ENCODE measurements around the gene HSD17B11. TPM values are rescaled to one million over a fixed set of nuclear protein-coding genes. Genes with fewer than 3 reads are reported as not detected.

Gene HSD17B11, protein sequence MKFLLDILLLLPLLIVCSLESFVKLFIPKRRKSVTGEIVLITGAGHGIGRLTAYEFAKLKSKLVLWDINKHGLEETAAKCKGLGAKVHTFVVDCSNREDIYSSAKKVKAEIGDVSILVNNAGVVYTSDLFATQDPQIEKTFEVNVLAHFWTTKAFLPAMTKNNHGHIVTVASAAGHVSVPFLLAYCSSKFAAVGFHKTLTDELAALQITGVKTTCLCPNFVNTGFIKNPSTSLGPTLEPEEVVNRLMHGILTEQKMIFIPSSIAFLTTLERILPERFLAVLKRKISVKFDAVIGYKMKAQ
- 40.3 to 58.9 TPM (median 48.2 TPM) in 5 replicates for total RNA-seq (2022; extraction: Qiagen RNA extraction; ENCODE audit: low read depth)

DNA sequence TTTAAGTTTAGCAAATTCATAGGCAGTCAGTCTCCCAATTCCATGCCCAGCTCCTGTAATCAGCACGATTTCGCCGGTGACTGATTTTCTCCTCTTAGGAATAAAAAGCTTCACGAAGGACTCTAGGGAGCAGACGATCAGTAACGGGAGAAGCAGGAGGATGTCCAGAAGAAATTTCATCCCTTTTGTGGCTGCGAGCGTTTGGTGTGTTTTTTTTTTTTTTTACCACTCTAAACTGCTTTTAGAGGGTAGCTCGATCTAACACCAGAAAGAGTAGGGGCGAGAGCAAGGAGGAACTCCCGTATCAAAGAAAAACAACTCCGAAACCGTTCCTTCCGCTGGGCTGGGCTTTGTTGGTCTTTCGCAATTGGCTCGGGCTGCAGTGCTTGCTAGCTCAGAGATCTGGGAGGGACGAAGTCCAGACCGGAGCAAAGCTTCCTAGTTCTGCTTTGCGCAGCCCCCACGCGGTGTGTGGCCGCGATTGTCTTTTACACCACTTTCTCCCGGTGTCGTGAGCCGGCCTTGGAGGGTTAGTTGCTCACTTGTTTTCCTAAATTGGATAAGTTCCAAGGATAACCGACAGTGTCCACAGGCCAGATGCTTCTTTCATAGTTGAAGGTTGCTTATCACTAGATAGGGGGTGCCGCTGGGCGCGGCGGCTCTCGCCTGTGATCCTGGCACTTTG lies at the start of gene HSD17B11:
TSS of gene HSD17B11 (minus strand) at position 298 of the 685 bp plus-strand sequence. CDS start at position 180, 118 bp downstream.

DNA sequence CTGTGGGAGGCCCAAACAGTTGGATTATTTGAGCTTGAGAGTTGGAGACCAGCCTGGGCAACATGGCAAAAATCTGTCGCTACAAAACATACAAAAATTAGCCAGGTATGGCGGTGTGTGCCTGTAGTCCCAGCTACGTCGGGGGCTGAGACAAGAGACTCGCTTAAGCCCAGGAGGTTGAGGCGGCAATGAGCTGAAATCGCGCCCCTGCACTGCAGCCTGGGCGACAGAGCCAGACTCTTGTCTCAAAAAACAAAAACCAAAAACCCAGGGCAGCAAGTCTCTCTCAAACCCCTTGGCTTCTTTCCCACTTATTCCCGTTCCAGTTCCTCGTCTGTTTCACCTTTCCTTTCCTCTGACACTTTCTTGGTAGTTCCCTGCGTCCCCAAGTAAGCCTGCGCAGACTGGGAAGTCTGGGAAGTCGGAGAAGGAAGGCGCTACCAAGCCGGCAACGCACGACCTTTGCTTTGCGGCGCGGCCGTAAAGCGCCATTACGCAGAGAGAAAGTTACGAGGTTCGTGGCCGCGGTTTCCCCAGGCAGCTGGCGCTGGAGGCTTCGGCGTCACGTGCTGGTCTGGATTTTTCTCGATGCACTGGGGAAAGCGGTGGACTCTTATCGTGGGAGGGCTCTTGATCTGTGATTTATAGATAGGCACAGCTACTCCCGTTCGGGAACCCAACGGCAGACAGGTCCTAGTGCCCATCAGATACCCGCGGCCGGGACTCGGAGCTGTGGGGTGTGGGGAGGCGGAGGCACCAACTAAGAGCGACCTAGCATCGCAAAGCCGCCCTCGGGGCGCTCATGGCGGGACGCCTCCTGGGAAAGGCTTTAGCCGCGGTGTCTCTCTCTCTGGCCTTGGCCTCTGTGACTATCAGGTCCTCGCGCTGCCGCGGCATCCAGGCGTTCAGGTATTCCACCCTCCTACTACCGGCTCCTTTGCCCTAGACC lies 31.4 kb upstream of the HSD17B11 start, which contains the start of gene NUDT9:
TSS of gene NUDT9 (plus strand) at position 470 of the 949 bp plus-strand sequence. CDS start at position 803, 333 bp downstream.

DNA sequence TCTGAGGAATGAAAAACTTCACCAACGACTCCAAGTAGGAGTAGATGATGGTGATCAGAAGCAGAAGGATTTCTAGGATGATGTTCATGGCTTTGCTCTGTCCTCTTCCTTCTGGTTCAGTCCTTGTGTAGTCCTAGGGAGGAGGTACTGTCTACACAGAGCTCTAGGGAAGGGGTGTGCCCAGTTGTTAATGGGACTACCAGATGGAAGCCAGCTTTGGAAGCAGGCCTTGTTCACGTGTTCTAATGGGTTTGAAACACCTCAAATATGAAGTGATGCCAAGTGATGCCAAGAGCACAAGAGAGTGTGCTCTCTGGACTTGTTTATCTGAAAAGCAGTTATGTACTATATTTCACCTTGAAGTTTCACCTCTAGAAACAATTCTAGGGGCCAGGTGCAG lies 68.2 kb downstream of the HSD17B11 start, which contains the start of gene HSD17B13:
TSS of gene HSD17B13 (minus strand) at position 129 of the 400 bp plus-strand sequence. CDS start at position 88, 41 bp downstream.

Other genes with a start within 250 kb of the HSD17B11 start
- gene KLHL8, start 170.6 kb downstream of the HSD17B11 start, total RNA-seq (2022; extraction: Qiagen RNA extraction; ENCODE audit: low read depth), result 5.2 to 7.0 TPM (median 6.3 TPM) in 5 replicates
- gene HSD17B13, start 68.3 kb downstream of the HSD17B11 start, total RNA-seq (2022; extraction: Qiagen RNA extraction; ENCODE audit: low read depth), result 0.05 to 0.07 TPM (median 0.05 TPM) in 3 of 5 replicates, not detected in the others
- 23.0 to 30.2 TPM (median 24.8 TPM) in 5 replicates for gene NUDT9, start 31.4 kb upstream of the HSD17B11 start, total RNA-seq (2022; extraction: Qiagen RNA extraction; ENCODE audit: low read depth)
- gene SPARCL1, start 138.2 kb upstream of the HSD17B11 start, total RNA-seq (2022; extraction: Qiagen RNA extraction; ENCODE audit: low read depth), result not detected in 5 replicates
- gene DSPP, start 217.3 kb upstream of the HSD17B11 start, total RNA-seq (2022; extraction: Qiagen RNA extraction; ENCODE audit: low read depth), result not detected in 5 replicates

Data from A549 treated with DMSO at 1 μM for 4 hours (cell line).